ENCODE measurements around the gene SLC39A1.

SLC39A1 gene

DNA sequence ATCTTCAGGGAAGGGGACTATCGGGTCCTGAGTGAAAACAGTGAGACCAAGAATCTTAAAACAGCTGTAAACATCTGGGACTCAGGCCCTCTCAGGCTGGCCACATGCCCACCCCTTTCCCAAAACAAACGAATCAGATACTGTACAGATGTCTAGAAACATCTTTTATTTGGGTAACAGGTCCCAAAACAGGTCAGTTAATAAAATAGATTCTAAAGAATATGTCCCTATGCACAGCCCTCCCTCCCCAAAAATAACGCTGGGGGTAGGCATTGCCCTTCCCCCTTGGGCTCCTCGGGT, 4.4 kb downstream of the SLC39A1 start:
- TF ChIP-seq, protein P1, sequence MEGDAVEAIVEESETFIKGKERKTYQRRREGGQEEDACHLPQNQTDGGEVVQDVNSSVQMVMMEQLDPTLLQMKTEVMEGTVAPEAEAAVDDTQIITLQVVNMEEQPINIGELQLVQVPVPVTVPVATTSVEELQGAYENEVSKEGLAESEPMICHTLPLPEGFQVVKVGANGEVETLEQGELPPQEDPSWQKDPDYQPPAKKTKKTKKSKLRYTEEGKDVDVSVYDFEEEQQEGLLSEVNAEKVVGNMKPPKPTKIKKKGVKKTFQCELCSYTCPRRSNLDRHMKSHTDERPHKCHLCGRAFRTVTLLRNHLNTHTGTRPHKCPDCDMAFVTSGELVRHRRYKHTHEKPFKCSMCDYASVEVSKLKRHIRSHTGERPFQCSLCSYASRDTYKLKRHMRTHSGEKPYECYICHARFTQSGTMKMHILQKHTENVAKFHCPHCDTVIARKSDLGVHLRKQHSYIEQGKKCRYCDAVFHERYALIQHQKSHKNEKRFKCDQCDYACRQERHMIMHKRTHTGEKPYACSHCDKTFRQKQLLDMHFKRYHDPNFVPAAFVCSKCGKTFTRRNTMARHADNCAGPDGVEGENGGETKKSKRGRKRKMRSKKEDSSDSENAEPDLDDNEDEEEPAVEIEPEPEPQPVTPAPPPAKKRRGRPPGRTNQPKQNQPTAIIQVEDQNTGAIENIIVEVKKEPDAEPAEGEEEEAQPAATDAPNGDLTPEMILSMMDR (IDR thresholded peaks at IDR 0.05) = no peak
- Histone ChIP-seq H3K36me3 (peaks cover 5 to 26% (median 22%) of the 10 kb centered on the region in 3 donors), H3K4me1 (peaks cover 0 to 57% (median 50%) of the 10 kb centered on the region in 4 donors), H3K9me3 (no peaks in the 10 kb centered on the region), H3K27me3 (no peaks in the 10 kb centered on the region), H3K27ac (peak overlapping the region; percentile 86 to 92), H3K4me3 (peak overlapping the region; percentile 78 to 83)
- DNase-seq = no peak
- intact Hi-C loops (cut with DNase I; ENCODE audit: low total_unique reads) = no loop called here

DNA sequence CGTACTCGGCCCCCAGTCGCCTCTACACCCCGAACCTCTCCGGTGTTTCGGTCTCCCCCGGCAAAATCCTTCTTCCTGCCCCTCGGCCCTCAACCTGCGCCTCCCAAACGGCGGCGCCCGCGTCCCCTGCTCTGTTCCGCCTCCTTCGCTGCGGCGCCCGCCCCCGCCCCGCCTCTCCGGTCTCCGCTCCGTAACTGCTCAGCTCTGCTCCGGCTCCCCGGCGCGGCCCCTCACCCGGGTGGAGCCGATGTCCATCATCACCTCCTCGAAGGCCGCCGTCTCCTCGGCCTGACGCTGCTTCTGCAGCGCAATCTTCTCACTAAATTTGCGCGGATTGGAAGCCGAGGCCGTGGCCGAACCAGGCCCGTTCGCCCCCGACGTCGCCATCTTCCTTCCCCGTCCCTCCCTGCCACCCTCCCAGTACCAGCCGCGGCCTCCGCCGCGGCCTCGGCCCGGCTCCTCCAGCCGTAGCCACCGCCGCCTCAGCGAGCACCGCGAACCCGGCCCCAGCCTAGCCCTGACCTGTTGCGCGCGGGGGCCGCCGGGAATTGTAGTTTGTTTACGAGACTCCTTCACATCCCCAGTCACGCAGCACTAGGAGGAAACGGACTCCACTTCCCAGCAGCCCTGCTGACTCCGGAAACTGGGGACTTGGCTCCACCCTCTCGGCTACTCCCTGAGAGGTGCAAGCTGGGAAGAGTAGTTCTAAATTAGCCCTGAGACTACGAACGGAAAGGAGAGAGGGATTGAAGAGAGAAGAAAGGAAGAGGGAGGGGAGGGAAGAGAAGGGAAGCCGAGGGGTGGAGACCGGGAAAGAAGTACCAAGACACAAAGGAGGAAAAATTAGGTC, 5.0 kb downstream of the SLC39A1 start, which contains the start of gene CRTC2:
Gene CRTC2, minus strand, starts transcription at position 502 of the 850 bp plus-strand sequence. Its CDS starts 115 bp downstream, at position 387.
- Histone ChIP-seq H3K9me3 (no peaks in the 10 kb centered on the region), H3K27me3 (no peaks in the 10 kb centered on the region), H3K27ac (peak within 1 kb of the TSS; percentile 86 to 92), H3K4me1 (peaks cover 0 to 57% (median 49%) of the 10 kb centered on the region in 4 donors), H3K36me3 (peaks cover 9 to 32% (median 28%) of the 10 kb centered on the region in 3 donors), H3K4me3 (peak within 1 kb of the TSS; percentile 78 to 83)
- TF ChIP-seq, protein P1 (IDR thresholded peaks at IDR 0.05) = peak in 1 of 2 experiments; percentile 4
- DNase-seq = peak; percentile 99 to 100
- intact Hi-C loops (cut with DNase I; ENCODE audit: low total_unique reads) = no loop called here

DNA sequence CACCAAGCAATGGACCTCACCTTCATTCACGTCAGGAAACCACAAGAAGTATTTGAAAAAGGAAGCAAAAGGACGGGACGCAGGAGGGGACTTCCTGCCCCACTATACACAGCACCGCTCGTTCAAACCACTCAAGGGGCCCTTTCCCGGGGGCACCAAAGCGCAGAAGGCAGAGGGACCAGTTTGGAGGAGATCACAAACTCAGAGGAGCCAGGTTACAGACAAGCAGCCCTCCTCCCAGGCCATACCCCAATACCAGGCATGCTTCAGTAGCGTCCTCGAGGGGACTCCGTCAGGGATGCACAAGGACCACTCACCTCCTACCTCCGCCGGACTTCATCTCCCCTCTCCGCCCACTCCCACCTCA, 5.6 kb downstream of the SLC39A1 start:
- Histone ChIP-seq H3K4me1 (peaks cover 0 to 57% (median 48%) of the 10 kb centered on the region in 4 donors), H3K9me3 (no peaks in the 10 kb centered on the region), H3K27ac (peak overlapping the region; percentile 86 to 92), H3K36me3 (peaks cover 15 to 38% (median 34%) of the 10 kb centered on the region in 3 donors), H3K27me3 (no peaks in the 10 kb centered on the region), H3K4me3 (peak overlapping the region; percentile 78 to 83)
- TF ChIP-seq, protein P1 (IDR thresholded peaks at IDR 0.05) = peak in 1 of 2 experiments; percentile 3
- intact Hi-C loops (cut with DNase I; ENCODE audit: low total_unique reads) = no loop called here
- no peak for DNase-seq

DNA sequence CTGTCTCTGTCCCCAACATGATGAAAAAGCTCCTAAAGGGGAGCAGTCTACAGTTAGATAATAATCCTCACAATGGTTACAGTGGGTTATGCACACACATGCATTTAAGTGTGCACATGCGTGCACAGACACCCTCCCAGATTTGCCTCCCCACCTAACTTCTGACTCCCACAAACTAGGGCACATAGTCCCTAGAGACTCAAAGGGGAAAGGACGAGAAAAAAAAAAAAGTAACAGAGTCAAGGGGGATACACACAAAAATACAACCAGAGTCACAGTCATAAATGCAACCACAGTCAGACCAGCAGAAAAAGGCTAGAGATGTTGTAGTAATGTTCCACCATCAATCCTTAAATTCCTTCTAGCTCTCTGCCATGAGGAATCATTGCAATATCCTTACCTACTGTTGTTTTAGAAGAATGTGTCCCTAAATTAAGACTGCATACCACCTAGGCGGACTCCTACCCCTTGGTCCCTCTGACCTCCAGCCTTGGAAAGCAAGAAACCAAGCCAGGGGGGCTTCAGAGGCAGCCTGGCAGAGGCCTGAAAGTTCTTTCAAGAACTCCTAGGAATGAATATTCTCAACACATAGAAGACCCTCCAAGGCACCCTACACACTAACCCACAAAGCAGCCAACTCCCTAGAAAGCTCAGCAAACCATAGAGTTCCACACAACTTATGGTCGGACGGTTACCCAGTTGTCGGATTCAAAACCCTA, 6.2 kb downstream of the SLC39A1 start:
- no peak for DNase-seq
- H3K36me3 ChIP-seq = peaks cover 20 to 44% (median 40%) of the 10 kb centered on the region in 3 donors
- no peaks in the 10 kb centered on the region for H3K9me3 ChIP-seq
- peak overlapping the region; percentile 86 to 92 for H3K27ac ChIP-seq
- H3K27me3 ChIP-seq = no peaks in the 10 kb centered on the region
- TF ChIP-seq, protein P1 (IDR thresholded peaks at IDR 0.05) = no peak
- peak overlapping the region; percentile 78 to 83 for H3K4me3 ChIP-seq
- H3K4me1 ChIP-seq = peaks cover 0 to 51% (median 43%) of the 10 kb centered on the region in 4 donors
- intact Hi-C loops (cut with DNase I; ENCODE audit: low total_unique reads) = no loop called here

DNA sequence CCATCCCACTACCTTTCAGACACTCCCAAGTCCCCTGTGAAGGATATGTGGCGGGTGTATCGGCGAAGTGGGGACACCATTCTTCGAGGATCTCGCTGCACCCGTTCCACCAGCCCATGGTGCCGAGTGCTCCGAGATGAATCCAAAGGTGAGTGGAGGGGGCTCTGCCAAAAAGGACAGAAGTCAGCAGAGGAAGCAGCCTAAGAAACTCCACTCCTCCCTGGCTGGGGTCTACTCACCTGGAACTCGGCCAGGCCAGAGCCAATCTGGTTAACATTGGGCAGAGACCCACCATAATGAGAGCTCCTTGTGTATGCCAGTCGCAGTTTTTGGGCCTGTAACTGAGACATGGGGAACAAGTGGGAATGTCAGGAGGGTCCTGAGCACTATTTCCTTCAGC, 8.5 kb downstream of the SLC39A1 start:
- Histone ChIP-seq H3K4me1 (peaks cover 0 to 41% (median 32%) of the 10 kb centered on the region in 4 donors), H3K27me3 (no peaks in the 10 kb centered on the region), H3K36me3 (peaks cover 40 to 57% (median 55%) of the 10 kb centered on the region in 3 donors), H3K4me3 (no peak overlapping the region), H3K27ac (no peak overlapping the region), H3K9me3 (no peaks in the 10 kb centered on the region)
- TF ChIP-seq, protein P1 (IDR thresholded peaks at IDR 0.05) = no peak
- no peak for DNase-seq
- intact Hi-C loops (cut with DNase I; ENCODE audit: low total_unique reads) = no loop called here
